HEK293T (cell line): ENCODE results near the gene PLK4.
"Not testable (repeated sequence)": the region's sequence is repeated elsewhere in the genome, so short reads cannot be mapped to it uniquely, and the experiment has no call there.

Experiments used
- CTCF ChIA-PET: fragments of 350-600 bp; formaldehyde crosslinking; extraction: SDS; loops from one replicate; lab custom pipeline; 2021; ENCODE audit warnings: antibody characterized with exemption, inconsistent platforms; lab: Yijun Ruan, JAX
- POLR2A ChIA-PET: fragments of 350-600 bp; formaldehyde crosslinking; extraction: SDS; loops from one replicate; lab custom pipeline; 2020; ENCODE audit warnings: antibody characterized with exemption, inconsistent platforms; lab: Yijun Ruan, JAX
- DNase-seq: peaks from one replicate; pipeline ENCODE4 v3.0.0; 2012; ENCODE audit warnings: mixed read lengths; ENCODE audit errors: extremely low spot score
- ARNT ChIP-seq: fragments of 450-650 bp; IDR thresholded peaks from 2 replicates; pipeline ENCODE4 v1.6.1; 2017; ENCODE audit warnings: mild to moderate bottlenecking
- BHLHE40 ChIP-seq: fragments of 450-650 bp; IDR thresholded peaks from 2 replicates; pipeline ENCODE4 v1.6.1; 2016; ENCODE audit warnings: mild to moderate bottlenecking, moderate library complexity, borderline replicate concordance
- CTBP1 ChIP-seq: fragments of 450-650 bp; IDR thresholded peaks from 2 replicates; pipeline ENCODE4 v1.6.1; 2016; ENCODE audit warnings: borderline replicate concordance
- ELF4 ChIP-seq: fragments of 450-650 bp; IDR thresholded peaks from 2 replicates; pipeline ENCODE4 v1.6.1; 2017; ENCODE audit warnings: antibody characterized with exemption
- FOXA1 ChIP-seq: fragments of 450-650 bp; IDR thresholded peaks from 2 replicates; pipeline ENCODE4 v1.6.1; 2016; ENCODE audit warnings: mild to moderate bottlenecking
- FOXK2 ChIP-seq: fragments of 450-650 bp; IDR thresholded peaks from 2 replicates; pipeline ENCODE4 v1.6.1; 2016; ENCODE audit warnings: mild to moderate bottlenecking
- FOXM1 ChIP-seq: fragments of 450-650 bp; IDR thresholded peaks from 2 replicates; pipeline ENCODE4 v1.6.1; 2017; ENCODE audit warnings: mild to moderate bottlenecking, borderline replicate concordance
- HDGF ChIP-seq: fragments of 450-650 bp; IDR thresholded peaks from 2 replicates; pipeline ENCODE4 v1.6.1; 2017; ENCODE audit warnings: antibody characterized with exemption, borderline replicate concordance
- L3MBTL2 ChIP-seq: fragments of 450-650 bp; conservative IDR thresholded peaks from 2 replicates; pipeline ENCODE4 v1.6.1; 2016; ENCODE audit warnings: mild to moderate bottlenecking
- LEF1 ChIP-seq: fragments of 450-650 bp; IDR thresholded peaks from 2 replicates; pipeline ENCODE4 v1.6.1; 2017; ENCODE audit warnings: mild to moderate bottlenecking, borderline replicate concordance
- NFRKB ChIP-seq: fragments of 450-650 bp; IDR thresholded peaks from 2 replicates; pipeline ENCODE4 v1.6.1; 2016; ENCODE audit warnings: mild to moderate bottlenecking, moderate library complexity
- SP1 ChIP-seq: fragments of 450-650 bp; IDR thresholded peaks from 2 replicates; pipeline ENCODE4 v1.6.1; 2017
- SUZ12 ChIP-seq: fragments of 450-650 bp; IDR thresholded peaks from 2 replicates; pipeline ENCODE4 v1.6.1; 2016; ENCODE audit warnings: mild to moderate bottlenecking
- TARDBP ChIP-seq: fragments of 450-650 bp; IDR thresholded peaks from 2 replicates; pipeline ENCODE4 v1.6.1; 2016
- ZNF384 ChIP-seq: fragments of 450-650 bp; IDR thresholded peaks from 2 replicates; pipeline ENCODE4 v1.6.1; 2016
- TF ChIP-seq, protein P1 (sequence below): fragments of 450-650 bp; IDR thresholded peaks from 2 replicates; pipeline ENCODE4 v1.6.1; 2016

Gene PLK4

DNA sequence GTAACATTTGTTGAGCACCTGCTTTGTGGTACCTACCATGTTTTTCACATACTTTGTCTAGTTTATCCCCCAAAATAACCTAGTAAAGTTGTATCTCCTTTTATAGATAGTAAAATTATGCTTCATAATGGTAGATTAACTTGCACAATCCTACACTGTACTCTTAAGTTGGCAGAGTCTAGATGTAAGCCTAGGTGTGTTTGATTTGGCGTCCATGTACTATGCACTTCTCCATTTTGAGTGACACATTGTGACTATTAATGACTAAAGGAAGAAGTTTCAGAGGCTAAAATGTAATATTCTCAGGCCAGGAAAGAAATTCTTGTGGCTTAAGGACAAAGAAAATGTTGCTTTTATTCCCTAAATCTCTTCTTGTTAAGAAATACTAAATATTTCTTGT lies 15.4 kb downstream of the PLK4 start:
- no peak for TF ChIP-seq FOXK2
- TF ChIP-seq ARNT: no peak
- TF ChIP-seq L3MBTL2: no peak
- TF ChIP-seq SP1: no peak
- no peak for TF ChIP-seq TARDBP
- no peak for TF ChIP-seq LEF1
- POLR2A ChIA-PET: no interaction called here
- DNase-seq: no peak
- CTCF ChIA-PET: no interaction called here

DNA sequence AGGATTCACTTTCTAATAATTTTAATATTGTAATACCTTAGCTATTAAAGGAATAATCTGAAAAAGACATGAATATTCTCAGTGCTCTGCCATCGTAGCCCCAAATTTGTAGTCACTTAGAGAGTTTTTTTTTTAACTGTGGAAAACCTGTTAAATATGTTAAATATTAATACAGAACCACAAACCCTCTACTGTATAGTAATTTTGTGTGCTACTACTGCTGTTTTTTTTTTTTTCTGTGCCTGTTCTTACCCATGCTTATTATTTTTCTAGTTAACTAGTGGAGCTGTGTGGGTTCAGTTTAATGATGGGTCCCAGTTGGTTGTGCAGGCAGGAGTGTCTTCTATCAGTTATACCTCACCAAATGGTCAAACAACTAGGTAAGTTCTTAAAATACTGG lies 15.8 kb downstream of the PLK4 start:
- CTCF ChIA-PET: no interaction called here
- TF ChIP-seq NFRKB (no peak), ELF4 (no peak), FOXM1 (no peak), SP1 (no peak), HDGF (no peak), CTBP1 (no peak), FOXA1 (no peak), ARNT (no peak), FOXK2 (no peak), BHLHE40 (no peak), LEF1 (no peak), L3MBTL2 (no peak), SUZ12 (no peak)
- TF ChIP-seq, protein P1, sequence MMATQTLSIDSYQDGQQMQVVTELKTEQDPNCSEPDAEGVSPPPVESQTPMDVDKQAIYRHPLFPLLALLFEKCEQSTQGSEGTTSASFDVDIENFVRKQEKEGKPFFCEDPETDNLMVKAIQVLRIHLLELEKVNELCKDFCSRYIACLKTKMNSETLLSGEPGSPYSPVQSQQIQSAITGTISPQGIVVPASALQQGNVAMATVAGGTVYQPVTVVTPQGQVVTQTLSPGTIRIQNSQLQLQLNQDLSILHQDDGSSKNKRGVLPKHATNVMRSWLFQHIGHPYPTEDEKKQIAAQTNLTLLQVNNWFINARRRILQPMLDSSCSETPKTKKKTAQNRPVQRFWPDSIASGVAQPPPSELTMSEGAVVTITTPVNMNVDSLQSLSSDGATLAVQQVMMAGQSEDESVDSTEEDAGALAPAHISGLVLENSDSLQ: no peak
- POLR2A ChIA-PET: no interaction called here
- no peak for DNase-seq

DNA sequence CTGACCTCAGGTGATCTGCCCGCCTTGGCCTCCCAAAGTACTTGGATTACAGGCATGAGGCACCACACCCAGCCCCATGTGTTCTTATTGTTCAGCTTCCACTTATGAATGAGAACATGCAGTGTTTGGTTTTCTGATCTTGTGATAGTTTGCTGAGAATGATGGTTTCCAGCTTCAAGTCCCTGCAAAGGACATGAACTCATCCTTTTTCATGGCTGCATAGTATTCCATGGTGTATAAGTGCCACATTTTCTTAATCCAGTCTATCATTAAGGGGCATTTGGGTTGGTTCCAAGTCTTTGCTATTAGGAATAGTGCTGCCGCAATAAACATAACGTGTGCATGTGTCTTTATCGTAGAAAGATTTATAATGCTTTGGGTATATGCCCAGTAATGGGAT lies 19.0 kb downstream of the PLK4 start:
- CTCF ChIA-PET, POLR2A ChIA-PET, DNase-seq: not testable (repeated sequence)

DNA sequence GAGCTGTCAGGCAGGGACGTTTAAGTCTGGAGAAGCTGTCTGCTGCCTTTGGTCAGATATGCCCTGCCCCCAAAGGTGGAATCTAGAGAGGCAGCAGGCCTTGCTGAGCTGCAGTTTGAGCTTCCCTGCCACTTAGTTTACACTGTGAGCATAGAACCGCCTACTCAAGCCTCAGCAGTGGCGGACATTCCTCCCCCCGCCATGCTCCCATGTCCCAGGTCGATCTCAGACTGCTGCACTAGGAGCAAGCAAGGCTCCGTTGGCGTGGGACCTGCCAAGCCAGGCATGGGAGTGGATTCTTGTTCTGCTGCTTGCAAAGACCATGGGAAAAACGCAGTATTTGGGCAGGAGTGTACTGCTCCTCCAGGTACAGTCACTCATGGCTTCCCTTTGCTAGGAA lies 24.3 kb downstream of the PLK4 start:
- CTCF ChIA-PET: no interaction called here

DNA sequence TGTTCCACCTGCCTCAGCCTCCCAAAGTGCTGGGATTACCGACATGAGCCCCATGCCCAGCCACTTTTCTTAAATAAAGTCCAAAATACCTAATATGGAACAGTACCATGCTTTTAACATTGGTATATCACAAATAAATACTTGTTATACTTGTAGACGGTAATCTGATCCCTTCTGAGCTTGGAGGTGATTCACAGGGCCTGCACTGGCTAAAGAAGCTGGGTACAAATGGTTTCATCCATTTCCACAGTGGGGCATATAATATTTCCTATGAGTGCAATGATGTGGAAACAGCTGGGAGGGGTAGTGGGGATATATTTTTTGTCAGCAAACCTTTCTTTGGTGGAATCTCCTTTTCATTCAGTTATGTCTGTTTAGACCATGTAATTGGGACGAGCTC lies 35.8 kb downstream of the PLK4 start:
- ChIA-PET CTCF (no interaction called here), POLR2A (interaction anchor here (1.4 kb wide), 1 partner anchor 35 kb away, joined by 3 read pairs; the partner anchor contains the start of gene PLK4)
- DNase-seq: no peak
- TF ChIP-seq ELF4 (no peak), FOXK2 (no peak), FOXM1 (no peak), ZNF384 (no peak), HDGF (no peak), L3MBTL2 (no peak)
- TF ChIP-seq, protein P1: no peak

More for the DNA sequence above, 24.3 kb downstream of the PLK4 start:
- POLR2A ChIA-PET: interaction anchor here (0.7 kb wide), 1 partner anchor 12 kb away, joined by 3 read pairs; no protein-coding TSS in a partner anchor
- no peak for DNase-seq
- TF ChIP-seq BHLHE40 (no peak), ELF4 (no peak), SP1 (no peak), NFRKB (no peak), CTBP1 (no peak), FOXK2 (no peak), FOXA1 (no peak), ARNT (no peak), L3MBTL2 (no peak), FOXM1 (no peak), TARDBP (no peak), LEF1 (no peak), SUZ12 (no peak), ZNF384 (no peak), HDGF (no peak)
- TF ChIP-seq, protein P1: no peak

DNA sequence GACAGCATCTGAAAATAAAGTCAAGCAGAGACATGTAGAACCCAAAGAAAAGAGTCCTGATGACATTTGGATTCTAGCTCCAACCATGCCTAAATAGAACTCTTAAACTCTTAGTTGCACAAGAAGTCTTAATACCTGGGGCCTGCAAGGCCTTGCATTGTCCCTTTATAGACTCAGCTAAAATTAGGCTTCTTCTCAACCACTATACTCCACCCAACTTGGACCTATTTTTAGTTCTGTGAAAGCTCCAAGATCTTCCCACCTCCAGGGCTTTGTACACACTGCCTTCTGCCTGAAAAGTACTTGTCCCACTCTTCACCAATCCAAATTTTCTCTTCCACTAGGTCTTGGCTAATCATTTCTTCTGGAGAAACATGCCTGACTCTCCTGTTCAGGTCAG lies 36.5 kb downstream of the PLK4 start:
- ChIA-PET CTCF (no interaction called here), POLR2A (interaction anchor here (0.5 kb wide), 1 partner anchor 12 kb away, joined by 3 read pairs; no protein-coding TSS in a partner anchor)
- DNase-seq: no peak
- TF ChIP-seq FOXK2 (no peak), BHLHE40 (no peak), TARDBP (no peak)

DNA sequence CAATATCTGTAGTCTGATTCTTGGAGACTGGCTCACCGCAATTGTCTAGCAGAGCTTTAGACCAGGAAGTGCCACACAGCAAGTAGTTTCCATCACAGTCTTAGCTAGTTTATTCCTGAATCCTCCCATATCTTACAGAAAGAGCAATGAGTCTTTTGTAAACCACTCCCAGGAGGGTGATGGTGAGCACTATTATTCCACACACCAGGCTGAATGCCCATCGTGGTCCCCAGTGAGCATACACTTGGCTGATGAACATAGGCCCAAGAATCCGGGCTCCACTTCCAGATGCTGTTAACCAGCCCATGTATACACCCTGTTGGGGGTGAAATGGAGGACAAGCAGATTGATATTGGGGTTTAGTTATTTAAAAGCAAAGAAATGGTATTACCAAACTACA lies 39.8 kb downstream of the PLK4 start:
- ChIA-PET POLR2A (no interaction called here), CTCF (no interaction called here)
- no peak for DNase-seq

More for the DNA sequence above, 39.8 kb downstream of the PLK4 start:
- TF ChIP-seq FOXA1 (no peak), FOXK2 (no peak), SUZ12 (no peak), FOXM1 (no peak), ELF4 (no peak), CTBP1 (no peak), TARDBP (no peak), HDGF (no peak), L3MBTL2 (no peak), BHLHE40 (no peak), SP1 (no peak), LEF1 (no peak), ZNF384 (no peak), NFRKB (no peak), ARNT (no peak)
- TF ChIP-seq, protein P1: no peak
